Right lobe of liver (tissue), 4 donors: ENCODE results near the gene RALB.

Experiments used
- CTCF ChIP-seq, 4 donors: fragments of 200-600 bp in 3 of 4; fragments of 450-650 bp in 1 of 4; IDR thresholded peaks; one replicate each; pipeline versions ENCODE4 v1.5.1 to v1.8.0; 2016 to 2022; ENCODE audit warnings: antibody characterized with exemption in 4 of 4, mild to moderate bottlenecking in 2 of 4
- POLR2A ChIP-seq: fragments of 450-650 bp; IDR thresholded peaks from one replicate; pipeline ENCODE4 v1.6.1; 2017; ENCODE audit warnings: antibody characterized with exemption, mild to moderate bottlenecking
- donor health status: DM: no; HTN: no; CAD: no.
- donor health status: DM: no; HTN: no; CAD: no.
- donor health status: DM: no; HTN: yes; CAD: no.

- TF ChIP-seq POLR2A (no peak), CTCF (IDR thresholded peaks at IDR 0.05) (no peak)
Observed at GRCh38 chr2:120260736-120261135, 8.1 kb downstream of the RALB start.
